ENCODE data around the gene TMEM63C.

Gene TMEM63C

GRCh38 chr14:77251870-77252269 is 70.3 kb downstream of the TMEM63C start:
- DNase-seq: no peak

GRCh38 chr14:77253333-77254190 is 72.0 kb downstream of the TMEM63C start:
- no peak for DNase-seq

- no peak for DNase-seq
These were observed 75.1 kb downstream of the TMEM63C start for GRCh38 chr14:77256694-77257093.

GRCh38 chr14:77257700-77258099 is 76.1 kb downstream of the TMEM63C start:
- DNase-seq: no peak

- no peak for DNase-seq
These were observed 77.0 kb downstream of the TMEM63C start for GRCh38 chr14:77258566-77258965.

GRCh38 chr14:77259025-77259715 is 77.6 kb downstream of the TMEM63C start:
- DNase-seq: no peak

GRCh38 chr14:77260199-77260598 is 78.6 kb downstream of the TMEM63C start:
- no peak for DNase-seq

GRCh38 chr14:77260631-77261030 is 79.0 kb downstream of the TMEM63C start:
- peak in 8 of 58 donors; percentile 11 to 24 (median 14) for DNase-seq

- peak in 7 of 58 donors; percentile 7 to 25 (median 19) for DNase-seq
These were observed 83.0 kb downstream of the TMEM63C start for GRCh38 chr14:77264466-77265186.

- no peak for DNase-seq
These were observed 83.6 kb downstream of the TMEM63C start for GRCh38 chr14:77265187-77265515.

- DNase-seq: peak in 9 of 58 donors; percentile 4 to 34 (median 15)
These were observed 84.2 kb downstream of the TMEM63C start for GRCh38 chr14:77265561-77266335.

GRCh38 chr14:77266336-77266735 is 84.7 kb downstream of the TMEM63C start:
- DNase-seq: no peak

GRCh38 chr14:77267937-77268699 is 86.5 kb downstream of the TMEM63C start:
- no peak for DNase-seq

- no peak for DNase-seq
These were observed 87.5 kb downstream of the TMEM63C start for GRCh38 chr14:77268989-77269600.

- no peak for DNase-seq
These were observed 88.9 kb downstream of the TMEM63C start for GRCh38 chr14:77270361-77271112.

GRCh38 chr14:77271113-77271710 is 89.6 kb downstream of the TMEM63C start, which contains the start of gene NGB:
TSS of gene NGB (minus strand) at chr14:77271206. CDS start at chr14:77270937, 269 bp downstream.
- no peak for DNase-seq

GRCh38 chr14:77272261-77272660 is 90.7 kb downstream of the TMEM63C start:
- DNase-seq: no peak

GRCh38 chr14:77273796-77274195 is 92.2 kb downstream of the TMEM63C start:
- no peak for DNase-seq

Measured in anterior cingulate cortex (tissue), 58 donors.